Right hindlimb (tissue), 1 donor: ENCODE measurements around the gene USP5.

Experiments
- DNase-seq: peaks from one replicate; pipeline ENCODE4 v3.0.0-alpha.2; 2018

Gene USP5, protein sequence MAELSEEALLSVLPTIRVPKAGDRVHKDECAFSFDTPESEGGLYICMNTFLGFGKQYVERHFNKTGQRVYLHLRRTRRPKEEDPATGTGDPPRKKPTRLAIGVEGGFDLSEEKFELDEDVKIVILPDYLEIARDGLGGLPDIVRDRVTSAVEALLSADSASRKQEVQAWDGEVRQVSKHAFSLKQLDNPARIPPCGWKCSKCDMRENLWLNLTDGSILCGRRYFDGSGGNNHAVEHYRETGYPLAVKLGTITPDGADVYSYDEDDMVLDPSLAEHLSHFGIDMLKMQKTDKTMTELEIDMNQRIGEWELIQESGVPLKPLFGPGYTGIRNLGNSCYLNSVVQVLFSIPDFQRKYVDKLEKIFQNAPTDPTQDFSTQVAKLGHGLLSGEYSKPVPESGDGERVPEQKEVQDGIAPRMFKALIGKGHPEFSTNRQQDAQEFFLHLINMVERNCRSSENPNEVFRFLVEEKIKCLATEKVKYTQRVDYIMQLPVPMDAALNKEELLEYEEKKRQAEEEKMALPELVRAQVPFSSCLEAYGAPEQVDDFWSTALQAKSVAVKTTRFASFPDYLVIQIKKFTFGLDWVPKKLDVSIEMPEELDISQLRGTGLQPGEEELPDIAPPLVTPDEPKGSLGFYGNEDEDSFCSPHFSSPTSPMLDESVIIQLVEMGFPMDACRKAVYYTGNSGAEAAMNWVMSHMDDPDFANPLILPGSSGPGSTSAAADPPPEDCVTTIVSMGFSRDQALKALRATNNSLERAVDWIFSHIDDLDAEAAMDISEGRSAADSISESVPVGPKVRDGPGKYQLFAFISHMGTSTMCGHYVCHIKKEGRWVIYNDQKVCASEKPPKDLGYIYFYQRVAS

DNA sequence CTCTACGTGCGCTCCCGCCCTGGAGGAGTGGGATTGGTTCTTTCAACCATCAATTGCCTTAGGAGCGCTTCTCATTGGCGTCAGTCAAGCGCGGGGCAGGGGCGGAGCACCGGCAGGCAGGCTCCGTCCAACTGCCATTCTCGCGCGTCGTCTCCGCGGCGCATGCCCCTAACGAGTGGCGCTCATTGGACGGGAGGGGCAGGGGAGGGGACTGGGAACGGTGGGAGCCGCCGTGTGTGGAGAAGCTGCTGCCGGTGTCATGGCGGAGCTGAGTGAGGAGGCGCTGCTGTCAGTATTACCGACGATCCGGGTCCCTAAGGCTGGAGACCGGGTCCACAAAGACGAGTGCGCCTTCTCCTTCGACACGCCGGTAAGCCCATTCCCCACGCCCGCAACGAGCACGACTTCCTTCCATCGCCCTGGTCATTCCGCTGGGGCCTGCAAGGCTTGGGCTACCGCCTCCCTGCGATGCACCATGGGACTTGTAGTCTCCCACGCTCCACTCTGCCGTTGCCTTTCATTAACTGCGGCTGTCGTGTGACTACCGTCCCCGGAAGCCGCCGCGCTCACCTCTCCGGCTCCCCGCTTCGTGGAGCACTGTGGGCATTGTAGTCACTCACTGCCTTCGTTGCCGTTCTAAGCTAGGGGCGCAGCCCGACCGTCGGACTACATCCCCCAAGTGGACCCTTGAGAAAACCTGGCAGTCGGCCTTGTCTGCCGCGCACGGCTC is at the start of gene USP5:
TSS of gene USP5 (plus strand) at position 230 of the 730 bp plus-strand sequence. CDS start at position 260, 30 bp downstream.
- DNase-seq, result peak; percentile 100

DNA sequence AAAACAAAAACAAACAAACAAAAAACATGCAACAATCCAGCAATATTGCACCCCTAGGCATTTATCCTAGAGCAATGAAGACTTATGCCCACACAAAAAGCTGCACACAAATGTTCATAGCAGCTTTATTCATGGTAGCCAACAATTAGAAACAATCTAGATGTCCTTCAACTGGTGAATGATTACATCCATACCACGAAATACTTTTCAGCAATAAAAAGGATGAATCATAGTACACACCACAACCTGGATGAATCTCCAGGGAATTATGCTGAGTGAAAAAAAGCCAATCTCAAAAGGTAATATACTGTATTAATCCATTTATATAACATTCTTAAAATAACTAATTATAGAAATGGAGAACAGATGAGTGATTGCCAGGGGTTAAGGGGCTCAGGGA is 44.8 kb upstream of the USP5 start:
- no peak for DNase-seq

DNA sequence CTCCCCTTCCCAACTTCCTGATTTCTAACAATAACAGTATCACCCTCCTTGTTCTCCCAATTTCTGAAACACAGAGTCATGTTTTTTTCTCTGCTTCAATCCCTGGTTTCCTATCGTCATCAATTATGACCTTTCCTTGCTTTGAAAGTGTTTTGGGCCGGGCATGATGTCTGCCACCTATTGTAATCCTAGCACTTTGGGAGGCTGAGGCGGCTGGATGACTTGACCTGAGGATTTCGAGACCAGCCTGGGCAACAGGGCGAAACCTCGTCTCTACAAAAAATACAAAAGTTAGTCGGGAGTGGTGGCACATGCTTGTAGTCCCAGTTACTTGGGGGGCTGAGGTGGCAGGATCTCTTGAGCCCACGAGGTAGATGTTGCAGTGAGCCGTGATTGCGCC is 42.9 kb upstream of the USP5 start:
- no peak for DNase-seq

DNA sequence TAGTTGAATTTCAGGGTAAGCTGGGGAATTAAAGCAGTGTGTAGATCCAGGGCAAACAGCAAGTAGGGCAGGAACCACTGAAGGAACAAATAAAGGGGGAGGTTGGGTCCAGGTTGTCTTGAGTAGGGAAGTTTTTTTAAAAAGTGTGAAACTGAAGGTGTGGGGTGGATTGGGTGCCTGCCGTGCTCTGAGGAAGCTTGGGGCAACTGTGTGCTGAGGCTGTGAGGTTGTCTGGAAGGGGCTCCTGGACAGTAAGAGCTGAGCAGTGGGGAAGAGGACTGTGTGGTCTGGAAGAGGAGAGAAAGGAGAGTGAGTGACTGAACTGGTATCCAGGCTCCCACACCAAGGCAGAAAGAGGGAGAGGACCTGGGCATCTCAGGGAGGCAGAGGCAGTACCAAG is 41.2 kb upstream of the USP5 start:
- DNase-seq, result no peak

DNA sequence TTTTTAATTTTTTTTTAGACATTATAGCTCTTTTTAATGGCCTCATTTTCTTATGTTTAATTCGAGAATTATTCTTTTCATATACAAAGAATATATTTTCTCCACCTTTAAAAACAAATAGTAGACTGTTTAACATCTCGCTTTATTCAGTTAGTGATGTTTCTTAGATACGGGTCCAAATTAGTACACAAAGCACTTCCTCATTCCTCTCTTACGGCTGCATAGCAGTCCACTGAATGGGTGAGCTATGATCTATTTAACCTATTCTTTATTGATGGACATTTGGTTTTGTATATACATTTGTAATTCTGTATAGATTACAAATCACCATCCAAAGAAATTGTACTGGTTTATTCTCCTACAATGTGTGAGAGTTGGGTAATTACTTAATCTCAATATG is 38.6 kb upstream of the USP5 start:
- no peak for DNase-seq

DNA sequence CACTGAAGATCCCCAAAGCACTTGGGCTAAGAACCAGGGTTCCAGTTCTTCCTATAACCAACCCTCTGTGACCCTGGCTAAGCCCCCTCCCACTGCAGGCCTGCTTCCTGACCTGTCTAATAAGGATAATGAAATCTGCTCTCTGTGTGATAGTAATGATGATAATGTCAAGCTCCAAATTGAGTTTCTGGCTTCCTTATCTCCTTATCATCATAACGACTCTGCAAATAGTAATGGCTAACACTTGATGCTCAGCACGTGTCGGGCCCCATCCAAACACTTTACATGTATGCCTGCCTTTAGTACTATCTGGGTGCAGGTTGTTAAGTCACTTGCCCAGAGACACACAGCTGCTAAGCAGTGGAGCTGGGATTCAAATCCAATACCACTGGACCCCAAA is 35.4 kb upstream of the USP5 start:
- no peak for DNase-seq

DNA sequence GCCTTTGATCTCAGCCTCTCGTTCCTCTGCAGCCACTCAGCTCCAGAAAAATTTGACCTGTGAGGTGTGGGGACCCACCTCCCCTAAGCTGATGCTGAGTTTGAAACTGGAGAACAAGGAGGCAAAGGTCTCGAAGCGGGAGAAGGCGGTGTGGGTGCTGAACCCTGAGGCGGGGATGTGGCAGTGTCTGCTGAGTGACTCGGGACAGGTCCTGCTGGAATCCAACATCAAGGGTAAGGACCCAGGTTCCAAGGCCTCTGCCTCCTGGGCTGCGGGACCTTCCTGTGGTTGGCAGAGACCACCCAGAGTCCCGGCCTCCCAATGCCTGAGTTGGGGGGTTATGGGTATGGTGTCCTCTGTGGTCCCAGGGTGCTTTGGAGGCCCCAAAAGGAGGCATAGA is 34.9 kb upstream of the USP5 start:
- DNase-seq, result no peak

DNA sequence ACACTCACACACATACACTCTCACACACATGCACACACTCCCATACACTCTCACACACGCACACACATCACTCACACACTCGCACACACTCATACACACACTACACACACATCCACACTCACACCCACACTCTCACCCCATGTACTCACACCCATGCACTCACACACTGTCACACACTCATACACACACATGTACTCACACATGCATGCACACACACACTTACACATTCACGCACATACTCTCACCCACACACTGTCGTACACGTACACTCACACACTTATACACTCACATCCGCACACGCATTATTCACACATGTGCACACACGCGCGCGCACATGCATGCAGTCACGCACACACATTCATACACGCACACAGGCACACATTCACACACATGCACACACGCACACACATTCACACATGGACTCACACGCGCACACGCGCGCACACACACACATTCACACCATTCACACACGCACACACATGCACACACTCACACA is 34.2 kb upstream of the USP5 start:
- no peak for DNase-seq

DNA sequence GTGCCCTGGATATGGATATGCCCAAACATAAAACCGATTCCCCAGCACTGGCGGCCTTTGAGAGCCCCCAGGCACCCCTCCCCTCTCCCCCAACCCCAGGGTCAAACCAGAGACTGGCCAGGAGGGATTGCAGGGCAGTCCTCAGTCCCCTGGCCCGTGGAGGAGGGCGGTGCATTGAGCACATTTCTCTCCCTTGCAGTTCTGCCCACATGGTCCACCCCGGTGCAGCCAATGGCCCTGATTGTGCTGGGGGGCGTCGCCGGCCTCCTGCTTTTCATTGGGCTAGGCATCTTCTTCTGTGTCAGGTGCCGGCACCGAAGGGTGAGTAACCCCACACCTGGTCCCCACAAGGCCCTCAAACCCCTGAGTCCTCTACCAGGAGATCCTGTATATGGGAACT is 33.7 kb upstream of the USP5 start:
- DNase-seq, result no peak

DNA sequence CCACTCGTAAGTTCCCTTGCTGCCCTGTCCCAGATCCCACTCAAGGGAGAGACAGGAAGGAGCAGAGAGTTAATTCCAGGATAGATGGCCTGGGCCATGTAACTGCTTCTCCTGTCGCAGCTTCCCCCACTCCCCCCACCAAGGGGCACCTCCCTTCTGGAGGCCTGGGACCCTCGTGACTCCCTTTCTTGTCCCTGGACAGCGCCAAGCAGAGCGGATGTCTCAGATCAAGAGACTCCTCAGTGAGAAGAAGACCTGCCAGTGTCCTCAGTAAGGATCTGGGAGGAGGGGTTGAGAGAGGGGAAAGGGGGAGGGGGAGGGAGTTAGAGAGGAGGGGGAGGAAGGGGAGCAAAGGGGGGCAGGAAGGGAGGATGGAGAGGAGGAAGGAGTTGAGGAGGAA is 33.3 kb upstream of the USP5 start:
- DNase-seq, result no peak

DNA sequence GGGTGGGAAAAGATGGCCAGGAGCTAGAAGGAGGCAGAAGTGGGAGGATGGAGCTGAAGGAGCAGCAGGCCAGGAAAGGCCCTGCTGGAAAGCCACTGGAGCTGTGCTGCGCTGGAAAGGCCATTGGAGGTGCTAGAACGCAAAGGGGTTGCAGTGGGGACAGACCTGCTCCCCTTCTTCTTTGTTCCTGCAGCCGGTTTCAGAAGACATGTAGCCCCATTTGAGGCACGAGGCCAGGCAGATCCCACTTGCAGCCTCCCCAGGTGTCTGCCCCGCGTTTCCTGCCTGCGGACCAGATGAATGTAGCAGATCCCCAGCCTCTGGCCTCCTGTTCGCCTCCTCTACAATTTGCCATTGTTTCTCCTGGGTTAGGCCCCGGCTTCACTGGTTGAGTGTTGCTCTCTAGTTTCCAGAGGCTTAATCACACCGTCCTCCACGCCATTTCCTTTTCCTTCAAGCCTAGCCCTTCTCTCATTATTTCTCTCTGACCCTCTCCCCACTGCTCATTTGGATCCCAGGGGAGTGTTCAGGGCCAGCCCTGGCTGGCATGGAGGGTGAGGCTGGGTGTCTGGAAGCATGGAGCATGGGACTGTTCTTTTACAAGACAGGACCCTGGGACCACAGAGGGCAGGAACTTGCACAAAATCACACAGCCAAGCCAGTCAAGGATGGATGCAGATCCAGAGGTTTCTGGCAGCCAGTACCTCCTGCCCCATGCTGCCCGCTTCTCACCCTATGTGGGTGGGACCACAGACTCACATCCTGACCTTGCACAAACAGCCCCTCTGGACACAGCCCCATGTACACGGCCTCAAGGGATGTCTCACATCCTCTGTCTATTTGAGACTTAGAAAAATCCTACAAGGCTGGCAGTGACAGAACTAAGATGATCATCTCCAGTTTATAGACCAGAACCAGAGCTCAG is 32.6 kb upstream of the USP5 start:
- peak; percentile 23 for DNase-seq

DNA sequence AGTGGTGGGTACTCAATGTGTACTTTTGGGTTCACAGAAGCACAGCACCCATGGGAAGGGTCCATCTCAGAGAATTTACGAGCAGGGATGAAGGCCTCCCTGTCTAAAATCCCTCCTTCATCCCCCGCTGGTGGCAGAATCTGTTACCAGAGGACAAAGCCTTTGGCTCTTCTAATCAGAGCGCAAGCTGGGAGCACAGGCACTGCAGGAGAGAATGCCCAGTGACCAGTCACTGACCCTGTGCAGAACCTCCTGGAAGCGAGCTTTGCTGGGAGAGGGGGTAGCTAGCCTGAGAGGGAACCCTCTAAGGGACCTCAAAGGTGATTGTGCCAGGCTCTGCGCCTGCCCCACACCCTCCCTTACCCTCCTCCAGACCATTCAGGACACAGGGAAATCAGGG is 31.8 kb upstream of the USP5 start:
- no peak for DNase-seq

DNA sequence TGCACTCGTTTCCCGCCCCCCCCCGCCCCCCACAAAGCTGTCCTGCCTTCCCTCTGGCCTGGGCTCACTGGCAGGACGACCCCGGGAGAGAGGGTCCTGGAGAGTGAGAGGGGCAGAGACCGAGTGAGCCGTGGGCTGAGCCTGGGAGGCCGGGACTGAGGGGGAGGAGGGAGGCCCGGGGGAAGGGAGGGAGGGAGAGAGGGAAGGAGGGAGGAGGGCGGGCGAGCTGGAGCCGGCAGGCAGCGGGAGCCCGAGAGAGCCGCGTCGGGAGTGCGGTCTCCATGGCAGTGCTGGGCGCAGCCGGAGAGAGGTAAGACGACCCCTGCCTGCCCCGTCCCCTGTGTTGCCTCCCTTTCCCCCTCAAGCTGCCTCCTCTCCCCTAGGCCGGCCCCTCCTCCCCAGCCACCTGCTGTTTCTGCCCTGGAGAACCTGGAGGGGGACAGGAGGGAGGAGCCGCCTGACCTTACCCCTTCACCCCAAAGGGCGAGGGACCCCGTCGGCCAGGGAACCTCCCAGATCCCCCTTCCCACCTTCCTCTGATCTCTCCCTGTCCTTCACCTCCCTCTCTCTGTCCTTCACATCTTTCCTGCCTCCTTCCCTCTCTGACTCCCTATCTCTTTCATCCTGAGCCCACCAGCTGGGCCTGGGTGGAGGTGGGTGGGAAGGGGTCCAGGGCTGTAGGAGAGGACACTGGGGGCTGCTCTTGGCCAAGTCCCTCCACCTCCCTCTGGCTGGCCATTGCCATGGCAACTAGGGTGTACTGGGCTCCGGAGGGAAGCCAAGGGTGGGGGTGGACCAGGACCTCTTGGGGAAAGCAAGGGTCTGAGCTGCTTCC is 30.1 kb upstream of the USP5 start, which contains the start of gene GPR162:
TSS of gene GPR162 (plus strand) at position 231 of the 835 bp plus-strand sequence. CDS start 2,078 bp downstream, outside the sequence.
- DNase-seq, result peak; percentile 89

DNA sequence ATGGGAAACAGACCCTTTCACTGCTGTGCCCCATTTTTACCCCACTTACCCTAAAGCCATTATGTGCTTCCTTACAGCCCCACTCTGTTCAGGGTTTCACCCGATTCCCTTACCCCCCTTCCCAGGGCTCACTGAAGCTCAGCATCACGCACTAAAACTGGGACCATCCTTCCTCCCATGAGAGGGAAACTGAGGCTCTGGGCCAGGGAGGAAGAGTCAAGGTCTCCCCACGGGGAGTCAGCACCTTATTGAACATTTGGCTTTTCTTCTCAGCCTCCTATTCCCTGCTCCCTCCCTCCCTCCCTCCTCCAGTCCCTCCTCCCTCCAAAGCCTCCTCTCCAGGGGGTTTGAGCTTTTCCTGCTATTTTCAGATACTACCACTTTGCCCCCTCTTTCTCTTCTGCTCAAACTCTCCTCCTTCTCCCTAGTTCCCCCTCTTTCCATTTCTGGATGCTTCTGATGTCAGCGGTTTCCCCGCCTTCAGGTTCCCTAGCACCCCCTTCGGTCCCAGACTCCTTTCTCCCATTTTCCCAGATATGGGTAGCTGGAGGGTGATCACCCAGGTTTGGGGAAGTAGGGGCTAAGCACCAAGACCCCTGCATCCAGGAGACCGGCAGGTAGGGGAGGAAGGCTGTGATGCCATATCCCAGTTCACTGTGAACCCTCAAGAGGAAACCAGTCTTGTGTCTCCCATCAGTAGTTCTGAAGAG is 29.4 kb upstream of the USP5 start:
- DNase-seq, result no peak

DNA sequence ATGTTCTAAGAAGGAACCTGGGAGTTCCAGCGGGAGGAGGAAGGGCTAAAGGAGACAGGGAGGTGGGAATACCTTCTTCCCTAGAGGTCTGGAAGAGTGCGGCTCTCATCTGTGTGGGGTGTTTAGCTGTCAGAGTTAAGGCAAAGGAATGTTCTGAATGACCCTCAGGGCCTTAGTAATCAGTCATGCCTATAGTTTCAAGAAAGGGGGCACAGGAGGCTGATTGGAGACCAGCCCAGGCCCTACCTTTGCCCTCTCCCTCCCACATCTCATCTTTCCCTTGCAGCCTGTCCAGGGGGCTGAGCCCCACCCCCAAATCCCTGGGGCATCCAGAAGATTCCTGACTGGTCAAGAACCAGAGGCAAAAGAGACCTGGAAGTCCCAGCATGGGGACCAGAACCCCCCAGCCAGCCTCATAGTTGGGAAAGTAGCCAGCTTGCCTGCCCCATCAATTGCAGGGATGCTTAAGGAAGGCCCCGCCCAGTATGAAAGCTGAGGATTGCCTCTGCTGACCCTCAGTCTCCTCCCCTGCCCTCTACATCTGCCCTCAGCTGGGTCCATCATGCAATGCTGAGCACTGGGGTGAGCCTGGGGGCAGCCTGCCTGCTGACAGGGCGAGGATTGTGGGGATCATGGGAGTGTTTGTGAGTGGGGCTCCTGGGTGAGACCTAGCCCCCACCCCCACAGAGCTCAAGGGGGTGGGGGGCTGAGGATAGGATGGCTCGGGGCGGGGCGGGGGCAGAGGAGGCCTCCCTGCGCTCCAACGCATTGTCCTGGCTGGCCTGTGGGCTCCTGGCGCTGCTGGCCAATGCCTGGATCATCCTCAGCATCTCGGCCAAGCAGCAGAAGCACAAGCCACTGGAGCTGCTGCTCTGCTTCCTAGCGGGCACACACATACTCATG is 28.5 kb upstream of the USP5 start:
- DNase-seq, result peak; percentile 45

DNA sequence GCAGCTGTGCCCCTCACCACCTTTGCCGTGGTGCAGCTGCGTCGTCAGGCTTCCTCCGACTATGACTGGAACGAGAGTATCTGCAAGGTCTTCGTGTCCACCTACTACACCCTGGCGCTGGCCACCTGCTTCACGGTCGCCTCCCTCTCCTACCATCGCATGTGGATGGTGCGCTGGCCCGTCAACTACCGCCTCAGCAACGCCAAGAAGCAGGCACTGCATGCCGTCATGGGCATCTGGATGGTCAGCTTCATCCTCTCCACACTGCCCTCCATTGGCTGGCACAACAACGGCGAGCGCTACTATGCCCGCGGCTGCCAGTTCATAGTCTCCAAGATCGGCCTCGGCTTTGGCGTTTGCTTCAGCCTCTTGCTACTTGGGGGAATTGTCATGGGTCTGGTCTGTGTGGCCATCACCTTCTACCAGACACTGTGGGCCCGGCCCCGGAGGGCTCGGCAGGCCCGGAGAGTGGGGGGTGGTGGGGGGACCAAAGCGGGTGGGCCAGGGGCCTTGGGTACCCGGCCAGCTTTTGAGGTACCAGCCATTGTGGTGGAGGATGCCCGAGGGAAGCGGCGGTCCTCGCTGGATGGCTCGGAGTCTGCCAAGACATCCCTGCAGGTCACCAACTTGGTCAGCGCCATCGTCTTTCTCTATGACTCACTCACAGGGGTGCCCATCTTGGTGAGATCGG is 27.7 kb upstream of the USP5 start:
- DNase-seq, result no peak

DNA sequence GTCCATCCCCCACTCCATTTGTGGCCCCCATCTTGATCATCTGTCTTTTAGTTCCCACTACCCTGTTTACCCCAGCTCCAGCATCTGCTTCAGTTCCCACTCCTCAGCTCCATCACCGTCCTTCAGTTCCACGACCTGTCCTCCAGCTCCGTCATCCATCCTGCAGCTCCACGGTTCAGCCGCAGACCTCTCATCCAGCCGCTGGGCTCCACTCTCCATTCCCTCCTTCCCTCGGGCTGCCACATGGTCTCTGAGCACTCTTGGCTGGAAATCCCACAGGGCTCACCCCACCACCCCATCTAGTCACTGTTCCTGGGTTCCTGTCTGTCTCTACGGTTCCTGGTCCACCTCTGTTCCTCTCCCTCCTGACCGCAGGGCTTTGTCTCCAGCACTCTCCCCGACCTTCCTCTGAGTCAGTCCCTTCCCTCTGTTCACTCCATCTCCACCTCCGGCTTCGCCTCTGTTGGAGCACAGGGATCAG is 27.0 kb upstream of the USP5 start:
- DNase-seq, result peak; percentile 35

DNA sequence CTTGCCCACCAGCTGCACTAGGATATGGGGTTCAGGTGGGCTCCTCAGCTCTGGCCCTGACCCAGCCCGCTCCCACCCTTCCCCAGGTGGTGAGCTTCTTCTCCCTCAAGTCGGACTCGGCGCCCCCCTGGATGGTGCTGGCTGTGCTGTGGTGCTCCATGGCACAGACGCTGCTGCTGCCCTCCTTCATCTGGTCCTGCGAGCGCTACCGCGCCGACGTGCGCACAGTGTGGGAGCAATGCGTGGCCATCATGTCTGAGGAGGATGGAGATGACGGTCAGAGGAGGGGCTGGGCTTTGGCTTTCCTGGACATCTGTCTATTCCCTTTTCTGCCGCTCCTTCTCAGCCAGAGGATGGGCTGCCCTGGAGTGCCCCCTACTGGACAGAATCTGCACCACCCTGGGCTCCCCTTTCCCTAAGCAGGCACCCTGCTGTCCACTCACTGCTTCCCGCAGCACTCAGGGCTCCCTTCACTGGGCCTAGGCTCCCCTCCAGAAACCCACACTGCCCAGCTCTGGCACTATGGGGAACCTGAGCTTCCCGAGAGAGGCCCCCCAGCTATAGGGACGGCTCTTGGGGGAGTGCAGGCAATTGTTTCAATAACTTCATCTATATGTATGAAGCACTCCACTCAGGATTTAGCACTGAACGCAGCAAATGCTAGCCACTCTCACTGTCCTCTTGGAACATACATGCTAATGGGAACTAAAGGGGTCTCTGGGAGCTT is 26.4 kb upstream of the USP5 start:
- peak; percentile 94 for DNase-seq
